Activated CD4-positive, alpha-beta memory T cell treated with anti-CD3 and anti-CD28 coated beads for 36 hours (primary cell): ENCODE results near the gene ANKRD12. TPM values are rescaled to one million over a fixed set of nuclear protein-coding genes. Genes with fewer than 3 reads are reported as not detected.

ENCODE experiments used
- CTCF ChIA-PET: fragments of 350-600 bp; sonication (Branson Sonifier 250); formaldehyde crosslinking; loops from one replicate; lab custom pipeline; 2021; ENCODE audit warnings: antibody characterized with exemption, inconsistent platforms; lab: Charles Lee
- POLR2A ChIA-PET: fragments of 350-600 bp; sonication (Branson Sonifier 250); formaldehyde crosslinking; loops from one replicate; lab custom pipeline; 2021; ENCODE audit warnings: antibody characterized with exemption; lab: Charles Lee
- DNase-seq: peaks from one replicate; pipeline ENCODE4 v3.0.0-alpha.2; 2020
- H3K27ac Mint-ChIP-seq: one replicate; pipeline ENCODE4 v1.8.0; 2021; ENCODE audit warnings: mixed read lengths
- H3K27me3 Mint-ChIP-seq: one replicate; pipeline ENCODE4 v1.8.0; 2021; ENCODE audit warnings: mixed read lengths
- H3K36me3 Mint-ChIP-seq: one replicate; pipeline ENCODE4 v1.8.0; 2021; ENCODE audit warnings: mixed read lengths
- H3K4me1 Mint-ChIP-seq: one replicate; pipeline ENCODE4 v1.8.0; 2021; ENCODE audit warnings: low read depth, mixed read lengths
- H3K4me3 Mint-ChIP-seq: one replicate; pipeline ENCODE4 v1.8.0; 2021; ENCODE audit warnings: mild to moderate bottlenecking, mixed read lengths
- H3K9me3 Mint-ChIP-seq: one replicate; pipeline ENCODE4 v1.8.0; 2021; ENCODE audit warnings: mixed read lengths
- intact Hi-C: fragments of 100-400 bp; cut with micrococcal nuclease; formaldehyde crosslinking; loops from one replicate; pipeline ENCODE4 v1.15.1; 2023
- total RNA-seq, 2 experiments: library from RNA; stranded (reverse); gene quantifications; one replicate each; pipeline ENCODE4 v1.2.3, GENCODE V29; 2021

Gene ANKRD12
- total RNA-seq, 2 experiments from 2014 or later = 77.8 to 83.9 TPM

DNA sequence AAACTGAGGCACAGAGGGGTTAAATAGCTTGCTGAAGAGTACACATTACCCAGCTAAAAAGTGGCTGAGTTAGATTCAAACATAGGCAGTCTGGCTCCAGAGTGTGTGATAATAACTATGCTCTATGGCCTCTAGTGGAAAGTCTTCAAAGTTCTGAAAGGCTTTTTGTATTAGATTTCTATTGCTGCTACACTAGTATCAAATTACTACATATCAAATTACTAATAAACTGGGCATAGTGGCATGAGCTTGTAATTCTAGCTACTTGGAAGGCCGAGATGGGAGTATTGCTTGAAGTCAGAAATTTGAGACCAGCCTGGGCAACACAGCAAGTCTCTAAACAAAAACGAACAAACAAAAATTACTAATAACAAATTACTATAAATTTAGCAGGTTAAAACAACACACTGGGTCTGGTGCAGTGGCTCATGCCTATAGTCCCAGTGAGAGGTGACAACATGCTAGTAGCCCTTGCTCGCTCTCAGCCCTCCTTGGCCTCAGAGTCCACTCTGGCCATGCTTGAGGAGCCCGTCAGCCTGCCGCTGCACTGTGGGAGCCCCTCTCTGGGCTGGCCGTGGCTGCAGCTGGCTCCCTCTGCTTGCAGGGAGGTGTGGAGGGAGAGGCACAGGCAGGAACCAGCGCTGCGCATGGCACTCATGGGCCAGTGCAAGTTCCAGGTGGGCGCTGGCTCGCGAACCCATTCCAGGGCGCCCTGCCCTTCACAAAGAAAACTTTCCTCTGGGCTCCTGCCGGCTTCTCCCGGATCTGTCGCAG is 159.8 kb downstream of the ANKRD12 start:
- Mint-ChIP-seq H3K36me3 (peaks cover 8% of the 10 kb centered on the region), H3K4me1 (no peaks in the 10 kb centered on the region), H3K27ac (no peak overlapping the region), H3K4me3 (no peak overlapping the region), H3K9me3 (peaks cover 30% of the 10 kb centered on the region), H3K27me3 (no peaks in the 10 kb centered on the region)
- intact Hi-C loops = no loop called here
- no peak for DNase-seq
- ChIA-PET POLR2A (no interaction called here), CTCF (no interaction called here)

DNA sequence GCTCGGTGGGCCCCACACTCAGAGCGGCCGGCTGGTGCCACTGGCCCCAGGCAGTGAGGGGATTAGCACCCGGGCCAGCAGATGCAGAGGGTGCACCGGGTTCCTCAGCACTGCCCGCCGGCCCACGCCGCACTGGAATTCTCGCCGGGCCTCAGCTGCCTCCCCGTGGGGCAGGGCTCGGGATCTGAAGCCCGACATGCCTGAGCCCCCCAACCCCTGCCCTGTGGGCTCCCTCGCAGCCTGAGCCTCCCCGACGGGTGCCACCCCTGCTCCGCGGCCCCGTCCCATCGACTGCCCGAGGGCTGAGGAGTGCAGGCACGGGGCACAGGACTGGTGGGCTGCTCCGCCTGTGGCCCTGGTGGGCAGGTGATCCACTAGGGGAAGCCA is 160.4 kb downstream of the ANKRD12 start:
- no peak overlapping the region for H3K27ac Mint-ChIP-seq
- ChIA-PET POLR2A (no interaction called here), CTCF (no interaction called here)
- no peak overlapping the region for H3K4me3 Mint-ChIP-seq
- H3K4me1 Mint-ChIP-seq = no peaks in the 10 kb centered on the region
- intact Hi-C loops = no loop called here
- H3K9me3 Mint-ChIP-seq = peaks cover 29% of the 10 kb centered on the region
- H3K27me3 Mint-ChIP-seq = no peaks in the 10 kb centered on the region
- peaks cover 8% of the 10 kb centered on the region for H3K36me3 Mint-ChIP-seq
- DNase-seq = no peak

DNA sequence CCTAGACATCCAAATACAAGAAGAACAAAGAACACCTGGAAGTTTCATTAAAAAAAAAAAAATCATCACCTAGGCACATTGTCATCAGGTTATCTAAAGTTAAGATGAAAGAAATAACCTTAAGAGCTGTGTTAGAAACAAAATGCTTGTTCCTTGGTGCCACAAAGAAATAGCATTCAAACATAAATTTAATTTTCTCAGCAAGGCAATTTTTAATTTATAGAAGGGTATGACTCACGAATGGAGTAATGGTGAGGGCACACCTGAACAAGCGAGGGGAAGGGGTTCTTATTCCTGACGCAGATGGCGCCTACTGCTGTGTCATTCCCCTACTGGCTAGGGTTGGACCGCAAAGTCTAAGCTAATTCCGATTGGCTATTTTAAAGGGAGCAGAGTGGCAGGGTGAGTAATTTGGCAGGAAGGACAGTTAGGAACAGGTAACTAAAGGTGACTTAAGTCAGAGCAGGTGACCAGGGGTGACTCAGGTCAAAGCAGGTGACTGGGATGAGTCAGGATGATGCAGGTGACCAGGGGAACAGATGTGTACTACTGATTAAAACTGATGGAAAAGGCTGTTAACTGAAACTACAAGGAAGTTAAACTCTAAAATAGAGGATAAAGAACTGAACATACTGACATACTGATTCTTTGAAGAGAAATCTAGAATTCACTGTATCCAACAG is 167.9 kb downstream of the ANKRD12 start:
- H3K4me3 Mint-ChIP-seq = no peak overlapping the region
- intact Hi-C loops = no loop called here
- H3K4me1 Mint-ChIP-seq = no peaks in the 10 kb centered on the region
- H3K27me3 Mint-ChIP-seq = peaks cover 8% of the 10 kb centered on the region
- H3K36me3 Mint-ChIP-seq = peaks cover 15% of the 10 kb centered on the region
- no peak for DNase-seq
- H3K9me3 Mint-ChIP-seq = peaks cover 62% of the 10 kb centered on the region
- H3K27ac Mint-ChIP-seq = no peak overlapping the region
- POLR2A ChIA-PET = no interaction called here
- CTCF ChIA-PET = no interaction called here

DNA sequence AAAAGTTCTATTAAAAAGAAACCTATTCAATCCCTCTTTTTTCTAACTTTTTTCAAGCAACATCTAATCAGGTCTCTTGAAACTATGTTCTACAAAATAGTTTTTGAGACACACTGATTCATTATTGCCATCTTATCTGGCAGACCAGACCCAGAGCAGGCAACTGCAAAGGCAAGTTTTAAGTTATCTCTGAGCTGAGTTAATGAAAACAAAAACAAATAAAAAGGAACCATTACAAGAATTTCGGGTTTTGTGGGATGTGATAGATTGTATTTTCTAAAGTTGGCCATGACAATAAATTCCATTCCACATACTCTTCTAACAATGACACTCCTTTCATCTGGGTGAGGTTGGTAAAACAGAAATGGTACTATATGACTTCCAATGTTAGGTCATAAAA is 182.8 kb downstream of the ANKRD12 start:
- ChIA-PET POLR2A (interaction anchor here (0.5 kb wide), 1 partner anchor 659 kb away, joined by 3 read pairs; no protein-coding TSS in a partner anchor), CTCF (interaction anchor here (1.6 kb wide), 1 partner anchor 15 kb away, joined by 3 read pairs; no protein-coding TSS in a partner anchor)
- Mint-ChIP-seq H3K9me3 (peaks cover 7% of the 10 kb centered on the region), H3K4me1 (no peaks in the 10 kb centered on the region), H3K27ac (no peak overlapping the region), H3K27me3 (peaks cover 13% of the 10 kb centered on the region), H3K4me3 (no peak overlapping the region), H3K36me3 (no peaks in the 10 kb centered on the region)
- DNase-seq = no peak
- intact Hi-C loops = no loop called here

DNA sequence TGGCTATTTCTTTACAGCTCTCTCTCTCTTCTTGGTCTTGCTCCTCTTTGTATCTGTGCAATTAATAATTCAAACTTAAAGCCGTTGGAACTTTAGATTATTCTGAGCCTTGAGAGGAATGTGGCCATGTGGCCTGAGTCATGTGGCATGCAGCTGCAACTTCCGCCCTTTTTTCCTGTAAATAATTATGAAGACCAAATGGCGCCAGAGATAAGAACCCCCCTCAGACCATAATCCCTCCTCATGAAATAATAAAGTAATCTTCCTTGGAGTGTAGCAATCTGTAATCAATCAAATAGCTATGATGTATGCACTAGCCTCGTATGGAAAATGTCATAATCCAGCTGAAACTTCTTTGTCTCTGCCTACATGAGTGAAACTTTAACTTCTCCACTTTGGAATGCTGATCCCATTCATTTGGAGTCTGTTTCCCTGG is 184.5 kb downstream of the ANKRD12 start:
- no peak overlapping the region for H3K27ac Mint-ChIP-seq
- peaks cover 10% of the 10 kb centered on the region for H3K27me3 Mint-ChIP-seq
- intact Hi-C loops = no loop called here
- H3K36me3 Mint-ChIP-seq = no peaks in the 10 kb centered on the region
- H3K4me1 Mint-ChIP-seq = no peaks in the 10 kb centered on the region
- DNase-seq = no peak
- CTCF ChIA-PET = interaction anchor here (0.9 kb wide), 1 partner anchor 10 kb away, joined by 3 read pairs; no protein-coding TSS in a partner anchor
- POLR2A ChIA-PET = no interaction called here
- no peak overlapping the region for H3K4me3 Mint-ChIP-seq
- peaks cover 7% of the 10 kb centered on the region for H3K9me3 Mint-ChIP-seq

DNA sequence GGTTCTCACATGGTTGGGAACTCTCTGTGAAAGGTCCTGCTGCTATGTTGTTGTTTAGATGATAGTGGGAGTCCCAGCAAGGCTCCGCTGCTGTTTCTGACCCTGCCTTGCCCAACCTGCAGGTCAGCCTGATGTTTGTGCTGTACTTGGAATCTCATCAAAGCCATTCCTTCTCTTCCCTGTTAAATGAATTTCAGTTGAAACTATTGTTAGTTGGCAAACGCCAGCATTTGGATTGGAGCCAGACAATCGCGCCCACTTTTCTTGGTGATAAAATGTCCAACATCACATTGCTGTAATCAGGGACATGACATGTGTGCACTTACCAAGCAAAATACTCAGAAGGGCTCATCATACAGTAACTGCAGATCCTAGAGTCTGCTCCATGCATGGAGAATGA is 185.2 kb downstream of the ANKRD12 start:
- DNase-seq = no peak
- intact Hi-C loops = no loop called here
- POLR2A ChIA-PET = no interaction called here
- Mint-ChIP-seq H3K27ac (no peak overlapping the region), H3K4me1 (no peaks in the 10 kb centered on the region), H3K9me3 (peaks cover 7% of the 10 kb centered on the region), H3K4me3 (no peak overlapping the region), H3K27me3 (peaks cover 10% of the 10 kb centered on the region), H3K36me3 (no peaks in the 10 kb centered on the region)
- CTCF ChIA-PET = no interaction called here

DNA sequence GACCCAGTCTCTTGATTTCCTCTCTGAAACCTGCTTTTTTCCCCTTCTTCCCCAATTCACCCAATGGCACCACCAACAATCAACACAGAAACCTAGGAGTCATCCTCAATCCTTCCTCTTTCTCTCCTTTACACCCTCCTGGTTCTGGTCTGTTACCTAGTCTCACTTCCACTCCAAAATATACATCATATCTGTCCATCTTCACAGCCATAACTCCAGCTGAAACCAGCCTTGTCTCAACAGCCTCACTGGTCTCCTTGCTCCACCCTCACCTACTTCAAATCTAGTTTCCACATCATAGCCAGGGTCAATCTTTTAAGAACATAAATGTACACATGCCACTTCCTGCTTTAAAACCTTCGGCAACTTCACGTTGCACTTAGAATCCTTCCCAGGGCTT is 186.2 kb downstream of the ANKRD12 start:
- Mint-ChIP-seq H3K9me3 (peaks cover 7% of the 10 kb centered on the region), H3K36me3 (no peaks in the 10 kb centered on the region), H3K4me1 (no peaks in the 10 kb centered on the region), H3K27me3 (peaks cover 10% of the 10 kb centered on the region), H3K27ac (no peak overlapping the region), H3K4me3 (no peak overlapping the region)
- intact Hi-C loops = no loop called here
- ChIA-PET CTCF (no interaction called here), POLR2A (no interaction called here)
- DNase-seq = no peak

DNA sequence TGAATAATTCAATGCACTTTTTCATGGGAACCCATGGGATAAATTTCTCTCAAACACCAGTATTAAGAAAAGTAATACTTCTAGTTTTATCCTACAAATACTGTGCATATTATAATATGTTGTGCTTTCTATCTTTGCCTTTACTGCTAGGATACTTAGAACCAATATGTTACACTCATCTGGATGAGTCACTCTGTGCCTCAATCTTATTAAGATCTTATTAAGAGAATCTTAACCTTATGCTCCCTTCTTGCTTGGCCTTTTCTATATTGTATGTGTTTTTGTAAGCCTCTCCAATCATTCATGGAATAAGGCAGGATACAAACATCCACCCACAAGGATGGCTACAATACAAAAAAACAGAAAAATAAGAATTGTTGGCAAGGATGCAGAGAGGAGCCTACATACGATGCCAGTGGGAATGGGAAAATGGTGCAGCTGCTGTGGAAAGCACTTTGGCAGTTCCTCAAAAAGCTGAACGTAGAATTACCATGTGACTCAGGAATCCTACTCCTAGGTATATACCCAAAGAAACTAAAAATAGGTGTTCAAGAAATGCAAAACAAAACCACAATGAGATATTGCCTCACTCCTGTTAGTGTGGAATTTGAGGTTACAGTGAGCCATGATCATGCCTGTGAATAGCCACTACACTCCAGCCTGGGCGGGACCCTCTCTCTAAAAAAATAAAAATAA is 187.3 kb downstream of the ANKRD12 start:
- intact Hi-C loops = no loop called here
- Mint-ChIP-seq H3K36me3 (no peaks in the 10 kb centered on the region), H3K9me3 (peaks cover 12% of the 10 kb centered on the region), H3K4me3 (no peak overlapping the region), H3K27me3 (peaks cover 10% of the 10 kb centered on the region), H3K4me1 (no peaks in the 10 kb centered on the region), H3K27ac (no peak overlapping the region)
- ChIA-PET POLR2A (no interaction called here), CTCF (interaction anchor here (0.7 kb wide), 1 partner anchor 10 kb away, joined by 4 read pairs; the partner anchor contains the start of gene TWSG1)
- no peak for DNase-seq

DNA sequence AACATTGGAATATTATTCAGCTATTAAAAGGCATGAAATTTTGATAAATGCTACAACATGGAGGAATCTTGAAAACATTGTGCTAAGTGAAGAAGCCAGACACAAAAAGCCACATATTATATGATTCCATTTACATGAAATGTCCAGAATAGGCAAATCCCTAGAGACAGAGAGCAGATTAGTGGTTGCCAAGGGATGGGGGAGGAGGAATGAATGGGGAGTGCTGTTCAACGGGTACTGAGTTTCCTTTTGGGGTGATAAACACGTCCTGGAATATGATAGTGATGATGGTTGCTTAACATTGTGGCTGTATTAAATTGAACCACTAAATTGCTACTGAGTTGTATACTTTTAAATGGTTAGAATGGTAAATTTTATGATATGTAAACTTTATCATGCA is 189.1 kb downstream of the ANKRD12 start:
- Mint-ChIP-seq H3K36me3 (no peaks in the 10 kb centered on the region), H3K27me3 (peaks cover 10% of the 10 kb centered on the region), H3K9me3 (peaks cover 5% of the 10 kb centered on the region), H3K4me3 (no peak overlapping the region), H3K27ac (no peak overlapping the region), H3K4me1 (no peaks in the 10 kb centered on the region)
- CTCF ChIA-PET = no interaction called here
- DNase-seq = no peak
- intact Hi-C loops = no loop called here
- POLR2A ChIA-PET = no interaction called here

DNA sequence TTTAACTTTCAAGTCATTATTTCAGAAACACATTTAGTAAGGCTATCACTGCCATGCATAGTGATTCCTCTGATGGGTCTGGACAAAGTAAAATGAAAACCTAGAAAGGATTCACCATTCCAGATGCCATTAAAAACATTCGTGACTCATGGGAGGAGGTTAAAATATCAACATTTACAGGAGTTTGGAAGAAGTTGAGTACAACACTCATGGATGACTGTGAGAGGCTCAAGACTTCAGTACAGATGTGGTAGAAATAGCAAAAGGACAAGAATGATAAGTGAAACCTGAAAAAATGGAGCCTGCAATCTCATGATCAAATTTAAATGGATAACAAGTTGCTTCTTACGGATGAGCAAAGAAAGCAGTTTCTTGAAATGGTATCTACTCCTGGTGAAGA is 192.2 kb downstream of the ANKRD12 start:
- Mint-ChIP-seq H3K4me1 (peaks cover 2% of the 10 kb centered on the region), H3K27me3 (peaks cover 3% of the 10 kb centered on the region), H3K4me3 (no peak overlapping the region), H3K36me3 (no peaks in the 10 kb centered on the region), H3K27ac (no peak overlapping the region), H3K9me3 (peaks cover 5% of the 10 kb centered on the region)
- no peak for DNase-seq
- POLR2A ChIA-PET = no interaction called here
- intact Hi-C loops = no loop called here
- CTCF ChIA-PET = no interaction called here

DNA sequence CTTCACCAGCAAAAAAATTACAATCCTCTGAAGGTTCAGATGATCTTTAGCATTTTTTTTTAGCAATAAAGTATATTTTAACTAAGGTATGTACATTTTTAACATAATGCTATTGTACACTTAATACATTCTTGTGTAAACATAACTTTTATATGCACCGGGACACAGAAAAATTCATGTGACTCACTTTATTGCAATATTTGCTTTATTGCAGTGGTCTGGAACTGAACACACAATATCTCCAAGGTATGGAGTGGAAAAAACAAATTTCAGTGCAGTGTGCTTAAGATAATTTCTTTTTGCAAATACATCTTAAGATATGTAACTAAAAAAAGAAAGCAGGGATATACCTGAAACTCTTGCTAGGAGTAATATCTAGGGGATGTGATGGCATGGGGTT is 192.9 kb downstream of the ANKRD12 start:
- POLR2A ChIA-PET = no interaction called here
- intact Hi-C loops = no loop called here

DNA sequence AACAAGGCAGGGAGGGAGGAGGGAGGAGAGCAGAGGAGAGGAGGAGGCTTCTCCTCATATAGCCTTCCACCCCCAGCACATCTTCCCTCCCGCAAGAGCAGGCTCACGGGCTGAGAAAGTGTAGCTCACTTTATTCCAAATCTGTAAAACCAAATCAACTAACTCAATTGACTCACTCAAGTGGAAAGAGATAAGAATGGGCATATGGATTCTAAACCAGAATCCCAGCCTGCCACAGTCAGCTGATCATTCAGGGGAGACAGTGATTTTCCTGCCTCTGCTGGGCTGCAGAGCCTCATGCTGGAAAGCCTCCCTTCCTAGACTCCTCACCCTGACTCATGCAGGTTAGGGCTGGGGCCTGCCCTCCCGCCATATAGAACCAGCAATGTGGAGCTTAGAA is 193.8 kb downstream of the ANKRD12 start:
- ChIA-PET CTCF (no interaction called here), POLR2A (no interaction called here)
- intact Hi-C loops = loop anchor here (5.0 to 10.0 kb wide), 2 partner anchors 313 to 1194 kb away; partner anchors contain the start of gene NAPG
- DNase-seq = no peak
- Mint-ChIP-seq H3K36me3 (no peaks in the 10 kb centered on the region), H3K27ac (no peak overlapping the region), H3K4me3 (no peak overlapping the region), H3K4me1 (peaks cover 7% of the 10 kb centered on the region), H3K27me3 (peaks cover 6% of the 10 kb centered on the region), H3K9me3 (peaks cover 5% of the 10 kb centered on the region)

More for the DNA sequence above, 192.9 kb downstream of the ANKRD12 start:
- peaks cover 5% of the 10 kb centered on the region for H3K4me1 Mint-ChIP-seq
- peaks cover 5% of the 10 kb centered on the region for H3K9me3 Mint-ChIP-seq
- no peak overlapping the region for H3K27ac Mint-ChIP-seq
- CTCF ChIA-PET = no interaction called here
- no peak for DNase-seq
- H3K4me3 Mint-ChIP-seq = no peak overlapping the region
- H3K27me3 Mint-ChIP-seq = peaks cover 6% of the 10 kb centered on the region
- H3K36me3 Mint-ChIP-seq = no peaks in the 10 kb centered on the region
